ENCODE results near the gene ZNF165.
A peak's percentile ranks its signal among the peaks of the same experiment; 100 is the strongest.
"Not testable (repeated sequence)": the region's sequence is repeated elsewhere in the genome, so short reads cannot be mapped to it uniquely, and the experiment has no call there.

The ZNF165 gene

DNA sequence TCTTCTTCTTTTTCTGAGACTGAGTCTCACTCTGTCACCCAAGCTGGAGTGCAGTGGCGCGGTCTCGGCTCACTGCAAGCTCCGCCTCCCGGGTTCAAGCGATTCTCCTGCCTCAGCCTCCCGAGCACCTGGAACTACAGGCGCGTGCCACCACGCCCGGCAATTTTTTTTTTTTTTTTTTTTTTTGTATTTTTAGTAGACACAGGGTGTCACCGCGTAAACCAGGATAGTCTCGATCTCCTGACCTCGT, at the start of gene ZNF165:
Gene ZNF165, plus strand, starts transcription at position 188 of the 250 bp plus-strand sequence. CDS start 4,913 bp downstream, outside the sequence.
- DNase-seq, result not testable (repeated sequence)

DNA sequence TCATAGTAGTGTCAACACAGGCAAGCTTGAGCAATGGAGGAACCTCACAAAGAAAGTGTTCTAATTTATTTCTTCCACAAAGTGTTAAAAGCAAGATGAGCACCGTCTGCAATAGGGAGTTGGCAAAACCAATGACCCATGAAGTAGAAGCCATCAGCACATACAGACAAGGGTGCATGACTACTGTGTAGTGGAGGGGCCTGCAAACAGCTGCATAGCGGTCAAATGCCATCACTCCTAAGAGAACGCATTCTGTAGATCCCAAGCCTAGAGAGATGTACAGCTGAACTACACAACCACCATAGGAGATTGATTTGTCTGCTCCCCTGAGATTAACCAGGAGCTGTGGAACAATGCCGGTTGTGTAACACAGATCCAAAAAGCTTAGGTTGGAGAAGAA, 26.8 kb upstream of the ZNF165 start:
- DNase-seq, result no peak

DNA sequence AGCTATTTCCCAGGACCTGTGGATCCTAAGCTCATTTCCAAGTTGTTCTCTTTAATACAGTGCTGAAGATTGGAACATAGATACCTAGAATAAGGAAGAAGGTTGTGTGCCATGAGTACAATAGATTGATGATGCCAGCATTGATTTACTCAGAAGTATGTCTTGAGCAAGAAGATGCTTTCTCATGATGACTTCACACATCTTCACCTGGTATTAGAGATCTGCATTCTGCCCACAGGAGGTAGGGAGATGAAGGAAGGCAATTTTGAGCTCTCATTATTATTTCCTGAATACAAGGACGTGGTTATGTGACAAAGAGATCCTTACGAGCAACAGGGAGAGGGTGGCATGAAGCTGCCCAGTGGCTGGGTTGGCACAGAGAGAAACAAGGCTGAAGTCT, 20.0 kb upstream of the ZNF165 start:
- no peak for DNase-seq

DNA sequence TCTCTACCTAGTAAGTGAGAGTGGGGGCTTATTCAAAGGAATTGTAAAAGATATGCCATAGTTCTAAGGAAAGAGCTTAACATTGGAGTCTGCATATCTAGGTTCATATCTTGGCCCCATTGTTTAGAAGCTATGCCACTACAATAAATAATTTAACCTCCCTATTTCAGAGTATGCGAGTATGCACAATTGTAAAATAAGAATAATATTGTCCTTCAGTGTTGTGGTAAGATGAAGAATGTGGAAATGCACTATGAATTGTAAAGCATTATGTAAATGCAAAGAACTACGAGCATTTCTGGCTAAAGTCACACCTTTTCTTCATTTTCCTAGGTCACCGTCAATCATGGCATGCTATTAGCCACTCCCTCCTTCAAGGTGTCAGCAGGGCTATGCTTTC, 16.1 kb upstream of the ZNF165 start:
- DNase-seq, result no peak

DNA sequence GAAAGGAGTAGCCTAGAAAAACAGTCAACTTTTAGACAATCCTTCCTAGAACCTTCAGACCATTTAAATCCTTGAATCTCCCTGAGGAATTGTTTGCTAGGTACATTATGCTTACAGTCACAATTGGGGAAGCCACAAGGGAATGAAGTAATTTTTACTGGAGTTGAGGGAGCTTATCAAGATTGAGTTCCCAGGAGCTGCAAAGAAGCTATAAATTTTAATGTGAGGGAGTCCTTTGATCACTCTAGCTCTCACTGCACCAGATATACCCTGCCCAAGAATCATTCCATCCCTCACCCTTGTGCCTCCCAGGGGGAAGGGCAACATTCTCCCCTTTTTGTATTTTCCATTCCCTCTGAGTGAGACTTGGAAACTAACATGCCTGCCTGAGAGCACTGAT, 12.3 kb upstream of the ZNF165 start:
- DNase-seq, result no peak

DNA sequence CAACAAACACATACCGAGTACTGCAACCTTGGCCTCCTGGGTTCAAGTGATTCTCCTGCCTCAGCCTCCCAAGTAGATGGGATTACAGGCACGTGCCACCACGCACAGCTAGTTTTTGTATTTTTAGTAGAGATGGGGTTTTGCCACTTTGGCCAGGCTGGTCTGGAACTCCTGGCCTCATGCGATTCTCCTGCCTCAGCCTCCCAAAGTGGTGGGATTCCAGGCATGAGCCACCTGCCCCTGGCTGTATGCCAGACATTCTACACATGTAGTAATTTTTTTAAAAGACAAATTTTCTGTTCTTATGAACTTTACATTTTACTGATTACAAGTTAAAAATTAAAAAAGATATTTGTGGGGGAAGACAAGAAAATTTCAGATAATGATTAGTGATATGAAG, 9.4 kb upstream of the ZNF165 start:
- DNase-seq, result not testable (repeated sequence)

DNA sequence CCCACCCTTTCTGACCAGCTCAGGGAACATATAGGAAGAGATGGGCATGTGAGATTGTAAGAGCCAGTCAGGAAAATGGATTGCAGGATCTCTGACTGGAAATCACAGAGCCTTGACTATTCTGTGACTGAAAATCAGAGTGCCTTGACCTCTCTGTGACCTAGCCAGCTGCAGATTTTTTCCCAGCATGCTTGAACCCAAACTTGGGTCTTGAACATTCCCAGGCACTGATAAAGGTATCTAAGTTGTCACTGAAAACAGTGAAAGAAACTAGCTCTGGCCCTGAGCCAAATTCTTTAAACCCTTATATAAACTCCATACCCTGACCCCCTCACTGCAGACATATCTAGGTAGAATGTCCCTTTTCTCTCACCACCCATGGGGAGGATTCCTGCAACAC, 2.3 kb upstream of the ZNF165 start:
- no peak for DNase-seq

DNA sequence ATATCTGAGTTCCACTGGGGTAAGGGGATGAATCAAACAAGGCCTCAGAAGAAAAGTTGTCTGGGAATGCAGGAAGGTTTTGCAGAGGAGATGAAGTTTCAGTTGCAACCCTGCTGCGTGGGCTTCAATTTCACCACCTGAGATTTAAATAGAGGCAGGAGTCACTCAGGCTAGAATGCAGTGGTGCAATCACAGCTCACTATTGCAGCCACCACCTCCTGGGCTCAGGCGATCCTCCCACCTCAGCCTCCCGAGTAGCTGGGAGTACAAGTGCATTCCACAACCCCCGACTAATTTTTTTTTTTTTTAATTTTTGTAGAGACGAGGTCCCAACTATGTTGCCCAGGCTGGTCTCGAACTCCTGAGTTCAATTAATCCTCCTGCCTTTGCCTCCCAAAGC, 1.5 kb upstream of the ZNF165 start:
- no peak for DNase-seq

DNA sequence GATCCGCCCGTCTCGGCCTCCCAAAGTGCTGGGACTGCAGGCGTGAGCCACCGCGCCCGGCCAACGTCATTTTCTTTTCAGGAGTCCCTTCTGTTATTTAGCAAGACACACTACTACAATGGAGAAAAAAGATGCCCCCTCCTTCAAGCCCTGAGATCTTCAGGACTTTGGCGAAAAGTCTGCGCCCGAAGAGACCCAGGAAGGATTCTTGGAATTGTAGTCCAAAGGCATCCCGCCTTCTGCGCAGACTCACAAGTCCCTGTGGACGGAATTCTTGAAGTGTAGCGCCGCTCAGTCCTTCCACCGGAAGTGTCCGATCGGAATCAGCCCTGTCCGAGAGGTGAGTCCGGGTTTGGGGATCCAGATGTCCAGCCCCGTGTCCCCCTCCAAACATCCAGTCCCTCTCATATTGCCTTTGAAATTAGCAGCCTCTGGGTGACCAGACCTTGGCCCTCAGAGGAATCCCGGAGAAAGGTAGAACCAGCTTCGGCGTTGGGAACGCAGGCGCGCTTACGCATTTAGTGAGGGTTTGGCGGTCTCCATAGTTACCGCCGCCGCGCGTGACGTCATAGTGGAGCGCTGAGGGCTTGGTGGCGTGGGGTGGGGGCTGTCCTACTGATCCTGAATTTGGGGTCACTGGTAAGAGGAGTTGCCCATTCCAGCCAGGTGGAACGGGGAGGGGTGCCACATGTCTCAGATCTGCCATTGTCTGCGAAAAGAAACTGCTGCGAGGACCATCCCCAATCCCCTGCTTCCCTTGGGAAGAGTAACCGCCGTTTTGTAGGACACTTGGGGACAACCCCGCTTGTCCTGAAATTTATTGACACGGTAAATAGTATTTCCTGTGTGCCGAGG, 490 bp downstream of the ZNF165 start:
- DNase-seq, result peak; percentile 76 to 90 (median 79)

DNA sequence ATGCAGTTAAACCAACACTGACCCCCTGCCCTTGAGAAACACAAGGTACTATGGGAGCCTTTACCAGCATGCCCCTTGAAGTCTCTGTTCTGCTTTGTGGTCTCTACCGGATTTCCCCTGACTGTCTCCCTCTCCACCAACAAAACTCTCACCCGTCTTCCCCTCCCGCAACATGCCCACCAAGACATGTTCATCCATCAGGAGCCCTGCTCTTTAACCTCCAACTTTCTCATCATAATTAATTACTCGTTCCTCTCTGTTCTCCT, 1.1 kb downstream of the ZNF165 start:
- DNase-seq, result no peak

DNA sequence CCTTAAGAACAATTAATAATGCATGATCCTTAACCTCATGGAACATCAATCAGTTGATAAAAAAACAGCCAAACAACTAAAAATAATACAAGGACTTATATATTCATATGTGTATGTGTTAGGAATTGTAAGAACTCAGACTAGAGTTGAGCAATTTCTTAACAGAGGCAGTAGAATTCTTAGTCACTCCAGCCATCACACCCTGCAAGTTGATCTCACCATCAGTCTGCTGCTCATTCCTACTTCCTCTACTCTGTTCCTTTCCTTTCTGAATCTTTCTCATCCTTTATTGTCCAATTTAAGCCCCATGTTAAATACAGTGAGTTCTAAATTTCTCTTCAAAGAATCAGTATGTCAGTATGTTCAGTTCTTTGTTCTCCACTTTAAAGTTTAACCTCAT, 2.6 kb downstream of the ZNF165 start:
- no peak for DNase-seq

DNA sequence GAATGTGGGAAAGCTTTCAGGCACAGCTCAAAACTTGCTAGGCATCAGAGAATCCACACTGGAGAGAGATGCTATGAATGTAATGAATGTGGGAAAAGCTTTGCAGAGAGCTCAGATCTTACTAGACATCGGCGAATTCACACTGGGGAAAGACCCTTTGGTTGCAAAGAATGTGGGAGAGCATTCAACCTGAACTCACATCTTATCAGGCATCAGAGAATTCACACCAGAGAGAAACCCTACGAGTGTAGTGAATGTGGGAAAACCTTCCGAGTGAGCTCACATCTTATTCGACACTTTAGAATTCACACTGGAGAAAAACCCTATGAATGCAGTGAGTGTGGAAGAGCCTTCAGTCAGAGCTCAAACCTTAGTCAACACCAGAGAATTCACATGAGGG, 8.7 kb downstream of the ZNF165 start:
- DNase-seq, result no peak

DNA sequence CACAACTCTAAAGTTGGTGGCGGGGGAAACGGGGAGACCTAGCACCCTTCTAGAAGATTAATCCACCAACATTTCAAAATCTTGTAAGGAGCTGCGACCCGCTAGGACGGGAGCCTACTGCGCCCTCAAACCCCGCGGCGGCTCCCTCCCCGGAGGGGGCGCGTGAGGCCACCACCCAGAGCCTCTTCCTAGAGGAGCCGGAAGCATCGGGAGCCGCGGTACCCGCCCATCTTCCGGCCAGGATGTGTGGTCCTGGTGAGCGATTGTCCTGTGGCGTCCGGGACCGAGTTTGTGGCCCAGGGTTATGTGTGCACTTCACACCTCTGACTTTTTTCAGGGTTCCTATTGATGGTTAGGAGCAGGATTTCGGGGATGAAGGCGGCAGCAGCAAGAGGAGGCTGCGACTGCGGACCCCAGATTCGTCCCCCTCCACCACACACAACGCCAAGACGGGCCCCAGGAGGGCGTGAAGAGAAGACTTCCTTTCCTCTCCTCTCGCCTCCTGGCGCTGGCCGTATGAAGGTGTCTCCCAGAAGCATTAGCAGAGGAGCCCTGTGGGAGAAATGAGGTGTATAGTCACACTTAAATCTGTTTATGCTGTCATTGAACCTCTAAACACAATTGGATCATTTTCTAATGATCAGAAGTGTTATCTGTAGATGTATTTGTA, 10.7 kb downstream of the ZNF165 start:
- no peak for DNase-seq

DNA sequence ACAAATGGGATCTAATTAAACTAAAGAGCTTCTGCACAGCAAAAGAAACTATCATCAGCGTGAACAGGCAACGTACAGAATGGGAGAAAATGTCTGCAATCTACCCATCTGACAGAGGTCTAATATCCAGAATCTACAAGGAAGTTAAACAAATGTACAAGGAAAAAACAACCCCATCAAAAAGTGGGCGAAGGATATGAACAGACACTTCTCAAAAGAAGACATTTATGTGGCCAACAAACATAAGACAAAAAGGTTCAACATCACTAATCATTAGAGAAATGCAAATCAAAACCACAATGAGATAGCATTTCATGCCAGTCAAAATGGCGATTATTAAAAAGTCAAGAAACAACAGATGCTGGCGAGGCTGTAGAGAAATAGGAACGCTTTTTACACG, 21.9 kb downstream of the ZNF165 start:
- not testable (repeated sequence) for DNase-seq

DNA sequence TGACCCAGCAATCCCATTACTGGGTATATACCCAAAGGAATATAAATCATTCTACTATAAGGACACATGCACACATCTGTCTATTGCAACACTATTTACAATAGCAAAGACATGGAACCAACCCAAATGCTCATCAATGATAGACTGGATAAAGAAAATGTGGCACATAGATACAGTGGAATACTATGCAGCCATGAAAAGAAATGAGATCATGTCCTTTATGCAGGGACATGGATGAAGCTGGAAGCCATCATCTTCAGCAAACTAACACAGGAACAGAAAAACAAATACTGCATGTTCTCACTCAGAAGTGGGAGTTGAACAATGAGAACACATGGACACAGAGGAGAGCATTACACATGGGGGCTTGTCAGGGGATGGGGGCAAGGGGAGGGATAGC, 22.3 kb downstream of the ZNF165 start:
- not testable (repeated sequence) for DNase-seq

DNA sequence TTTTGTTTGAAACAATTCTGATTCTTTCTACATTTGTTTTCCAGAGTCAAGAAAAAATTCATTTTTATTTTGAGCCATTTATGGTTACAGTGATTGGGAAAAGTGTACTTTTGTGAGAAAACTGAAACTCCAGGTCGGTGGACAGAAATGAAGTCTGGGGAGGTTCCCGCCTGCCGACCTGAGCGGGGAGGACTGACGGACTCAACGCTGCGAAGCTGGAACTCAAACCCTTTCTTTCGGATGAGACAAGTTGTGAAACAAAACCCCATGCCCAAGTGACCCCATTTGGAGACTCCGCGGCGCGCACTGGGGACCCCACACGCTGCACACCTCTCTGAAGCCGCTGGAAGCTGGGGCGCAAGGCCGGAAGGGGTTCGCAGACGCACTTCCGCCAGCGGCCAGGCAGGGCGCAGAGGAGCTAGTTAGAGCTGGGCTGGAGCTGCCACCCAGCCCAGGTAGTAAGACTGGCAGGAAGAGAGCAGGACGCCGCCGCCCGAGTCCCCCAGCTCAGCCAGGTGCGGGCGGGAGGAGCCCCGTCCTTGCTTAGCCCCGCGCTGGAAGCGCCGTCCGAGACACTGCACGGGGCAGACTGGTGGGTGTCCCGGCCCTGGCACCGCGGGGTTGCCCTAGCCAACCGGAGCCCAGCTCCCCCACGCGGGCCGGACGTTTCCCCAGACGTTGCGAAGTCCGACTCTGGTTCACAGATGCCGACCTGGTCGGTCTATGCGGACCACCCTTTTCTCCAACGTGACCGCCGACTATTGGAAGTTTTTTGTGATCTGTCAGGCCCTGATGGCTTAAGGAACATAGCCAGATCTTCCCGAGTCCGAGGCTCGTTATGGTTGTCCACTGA, 24.2 kb downstream of the ZNF165 start:
- peak; percentile 45 to 78 (median 70) for DNase-seq

DNA sequence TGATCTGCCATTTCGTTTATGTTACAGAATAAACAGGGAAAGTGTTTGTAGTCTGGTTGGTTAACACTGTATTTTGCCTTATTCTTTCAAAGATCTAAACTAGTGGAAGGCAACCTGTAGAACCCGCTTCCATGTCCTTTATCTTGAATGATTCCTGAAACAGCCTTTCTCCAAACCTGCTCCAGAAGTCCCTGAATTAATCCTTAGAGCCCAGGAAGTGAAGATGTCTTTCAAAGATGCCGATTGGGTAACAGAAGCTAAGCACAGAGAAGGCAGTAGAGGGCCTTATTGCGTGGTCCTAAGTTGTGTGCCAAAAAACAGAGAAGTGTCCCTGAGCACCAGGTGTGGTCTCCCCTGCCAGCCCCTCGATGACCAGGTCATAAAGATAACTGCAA, 24.9 kb downstream of the ZNF165 start:
- no peak for DNase-seq

DNA sequence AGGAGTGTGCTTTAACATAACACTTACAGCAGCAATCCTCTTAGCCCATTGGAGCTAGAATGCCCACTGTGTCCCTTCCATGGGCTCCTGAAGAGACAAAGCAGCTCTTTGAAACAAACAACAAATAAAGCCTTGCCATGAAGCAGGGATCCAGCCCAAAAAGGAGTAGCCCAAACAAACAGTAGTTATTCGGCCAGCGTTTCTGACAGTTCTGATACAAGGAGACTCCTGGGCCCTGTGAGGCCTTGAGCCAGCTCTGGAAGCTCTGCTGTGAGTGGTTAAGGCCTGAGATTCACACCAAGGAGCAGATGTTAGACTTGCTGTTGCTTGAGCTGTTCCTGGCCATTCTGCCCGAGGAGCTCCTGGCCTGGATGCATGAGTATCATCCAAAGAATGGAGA, 27.1 kb downstream of the ZNF165 start:
- DNase-seq, result no peak

DNA sequence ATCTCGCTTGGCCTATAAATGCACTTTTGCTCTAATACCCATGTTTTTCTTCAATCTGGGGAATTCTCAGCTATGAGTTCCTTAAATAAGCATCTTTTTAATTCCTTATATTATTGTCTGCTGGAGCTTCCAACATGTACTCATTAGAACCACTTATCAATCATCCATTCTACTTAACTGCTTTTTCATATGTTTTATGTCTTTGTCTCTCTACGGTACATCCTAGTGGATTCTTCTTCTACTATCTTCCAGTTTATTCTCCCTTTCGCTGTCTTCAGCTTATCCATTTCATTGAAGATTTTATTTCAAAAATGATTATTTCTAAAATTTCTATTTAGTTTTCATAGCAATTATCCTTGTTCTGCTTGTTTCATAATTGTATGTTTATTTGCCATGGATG, 31.6 kb downstream of the ZNF165 start:
- no peak for DNase-seq

DNA sequence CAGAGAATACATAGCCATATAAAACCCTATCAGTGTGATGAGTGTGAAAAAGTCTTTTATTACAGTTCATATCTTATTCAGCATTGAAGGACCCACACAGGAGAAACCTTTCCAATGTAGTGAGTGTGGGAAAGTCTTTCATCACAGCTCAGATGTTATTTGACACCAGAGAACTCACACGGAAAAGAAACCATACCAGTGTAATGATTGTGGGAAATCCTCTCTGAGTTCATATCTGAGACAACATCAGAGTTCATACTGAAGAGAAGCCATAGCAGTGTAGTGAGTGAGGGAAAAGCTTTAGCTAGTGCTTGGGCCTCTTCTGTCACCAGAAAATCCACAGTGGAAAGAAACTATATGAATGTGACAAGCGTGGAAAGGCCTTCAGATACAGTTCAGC, 35.4 kb downstream of the ZNF165 start:
- DNase-seq, result no peak

DNA sequence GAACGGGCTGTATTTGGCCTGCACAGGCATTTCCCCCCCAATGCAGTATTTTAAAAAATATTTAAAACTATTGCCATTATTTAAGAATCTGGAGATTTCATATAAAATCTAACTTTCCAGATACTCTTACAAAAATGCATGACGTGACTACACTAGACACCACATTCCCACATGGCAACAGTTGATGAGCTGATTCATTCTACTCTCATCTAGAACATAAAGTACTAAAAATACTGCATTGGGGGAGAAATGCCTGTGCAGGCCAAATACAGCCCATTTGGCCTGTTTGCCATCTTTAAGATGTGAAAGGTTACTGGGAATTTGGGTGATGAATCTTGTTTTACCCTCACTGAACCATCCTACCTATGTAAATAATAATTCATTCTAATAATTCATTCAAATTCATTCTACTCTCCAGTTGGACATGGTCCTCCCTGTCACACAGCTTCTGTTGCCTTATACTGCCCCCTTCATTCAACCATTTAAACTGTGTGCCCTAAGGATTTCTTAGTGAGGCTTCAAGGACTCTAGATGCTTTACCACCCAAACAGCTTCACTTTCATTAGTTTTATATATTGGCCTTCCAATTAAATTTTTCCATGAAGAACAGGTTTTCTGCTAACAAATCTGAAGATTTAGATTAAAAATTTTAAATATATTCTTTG, 37.1 kb downstream of the ZNF165 start:
- no peak for DNase-seq

DNA sequence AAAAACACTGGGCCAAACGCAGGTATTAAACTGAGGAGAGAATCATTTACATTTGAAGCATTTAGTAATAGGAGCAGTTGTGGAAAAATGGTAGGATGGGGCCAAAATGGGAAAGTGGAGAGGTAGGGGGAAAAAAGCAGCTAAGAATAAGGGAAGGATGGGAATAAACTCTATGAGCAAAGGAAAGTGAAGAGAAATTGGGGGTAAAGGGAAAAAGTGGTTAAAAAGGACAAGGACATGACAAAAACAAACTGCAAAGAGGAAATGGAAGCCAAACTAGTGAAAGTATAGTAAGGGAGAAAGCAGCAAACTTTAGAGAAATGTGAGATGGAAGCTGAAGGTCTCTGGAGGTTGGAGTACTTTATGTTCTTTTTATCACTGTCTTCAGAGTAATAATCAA, 37.8 kb downstream of the ZNF165 start:
- DNase-seq, result no peak

DNA sequence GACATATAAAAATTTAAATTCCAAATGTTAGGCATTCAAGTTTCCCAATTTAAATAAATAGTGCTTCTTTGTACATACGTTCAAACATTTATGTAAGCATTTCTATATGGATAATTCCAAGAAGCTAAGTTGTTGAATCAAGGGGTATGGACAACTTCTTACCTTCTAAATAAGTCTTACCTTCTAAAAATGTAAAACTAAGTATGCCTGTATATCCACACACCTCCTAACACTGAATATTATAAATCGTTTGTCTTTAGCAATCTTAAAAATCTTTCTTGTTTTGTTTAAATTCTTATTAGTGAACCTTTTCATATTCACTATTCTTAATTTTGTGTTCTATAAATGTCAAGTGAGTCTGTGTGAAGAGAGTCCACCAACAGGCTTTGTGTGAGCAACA, 41.5 kb downstream of the ZNF165 start:
- DNase-seq, result no peak

DNA sequence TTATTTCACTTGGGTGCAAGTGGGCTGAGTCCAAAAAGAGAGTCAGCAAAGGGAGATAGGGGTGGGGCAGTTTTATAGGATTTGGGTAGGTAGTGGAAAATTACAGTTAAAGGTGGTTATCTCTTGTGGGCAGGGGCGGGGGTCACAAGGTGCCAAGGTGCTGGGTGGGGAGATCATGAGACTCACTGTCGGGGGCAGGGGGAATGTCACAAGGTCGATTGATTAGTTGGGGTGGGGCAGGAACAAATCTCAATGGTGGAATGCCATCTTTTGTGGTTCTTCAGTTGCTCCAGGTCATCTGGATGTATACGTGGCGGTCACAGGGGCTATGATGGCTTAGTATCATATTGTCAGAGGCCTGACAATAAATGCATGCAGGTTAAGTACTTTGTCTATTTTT, 41.9 kb downstream of the ZNF165 start:
- not testable (repeated sequence) for DNase-seq

Data from activated CD4-positive, CD25-positive, alpha-beta regulatory T cell (primary cell).